ENCODE data around the gene CDK16.

Gene CDK16

GRCh38 chrX:47218280-47218919, at the start of gene CDK16:
CDK16 (plus strand) TSS chrX:47218681; CDS start chrX:47223558, 4,877 bp downstream.
- DNase-seq (ENCODE audit: low spot score), result peak; percentile 85

- DNase-seq (ENCODE audit: low spot score), result no peak
Observed at GRCh38 chrX:47169273-47169672, 49.2 kb upstream of the CDK16 start.

- DNase-seq (ENCODE audit: low spot score), result peak; percentile 34
Observed at GRCh38 chrX:47169726-47170515, 48.6 kb upstream of the CDK16 start.

- no peak for DNase-seq (ENCODE audit: low spot score)
Observed at GRCh38 chrX:47170861-47171692, 47.4 kb upstream of the CDK16 start.

GRCh38 chrX:47171996-47172395, 46.5 kb upstream of the CDK16 start:
- DNase-seq (ENCODE audit: low spot score), result no peak

- DNase-seq (ENCODE audit: low spot score), result no peak
Observed at GRCh38 chrX:47172549-47172948, 45.9 kb upstream of the CDK16 start.

- no peak for DNase-seq (ENCODE audit: low spot score)
Observed at GRCh38 chrX:47172971-47173792, 45.3 kb upstream of the CDK16 start.

GRCh38 chrX:47174376-47174775, 44.1 kb upstream of the CDK16 start:
- DNase-seq (ENCODE audit: low spot score), result no peak

- DNase-seq (ENCODE audit: low spot score), result no peak
Observed at GRCh38 chrX:47174846-47175587, 43.5 kb upstream of the CDK16 start.

- DNase-seq (ENCODE audit: low spot score), result no peak
Observed at GRCh38 chrX:47175588-47175980, 42.9 kb upstream of the CDK16 start.

- no peak for DNase-seq (ENCODE audit: low spot score)
Observed at GRCh38 chrX:47176101-47176740, 42.3 kb upstream of the CDK16 start.

- DNase-seq (ENCODE audit: low spot score), result no peak
Observed at GRCh38 chrX:47177079-47177478, 41.4 kb upstream of the CDK16 start.

- no peak for DNase-seq (ENCODE audit: low spot score)
Observed at GRCh38 chrX:47178337-47178736, 40.1 kb upstream of the CDK16 start.

GRCh38 chrX:47179221-47179927, 39.1 kb upstream of the CDK16 start:
- peak; percentile 67 for DNase-seq (ENCODE audit: low spot score)

- DNase-seq (ENCODE audit: low spot score), result no peak
Observed at GRCh38 chrX:47179928-47180255, 38.6 kb upstream of the CDK16 start.

GRCh38 chrX:47180346-47180745, 38.1 kb upstream of the CDK16 start:
- DNase-seq (ENCODE audit: low spot score), result no peak

GRCh38 chrX:47181301-47181700, 37.2 kb upstream of the CDK16 start:
- DNase-seq (ENCODE audit: low spot score), result no peak

GRCh38 chrX:47182106-47182700, 36.3 kb upstream of the CDK16 start:
- no peak for DNase-seq (ENCODE audit: low spot score)

GRCh38 chrX:47184486-47184885, 34.0 kb upstream of the CDK16 start:
- no peak for DNase-seq (ENCODE audit: low spot score)

- DNase-seq (ENCODE audit: low spot score), result no peak
Observed at GRCh38 chrX:47185241-47185640, 33.2 kb upstream of the CDK16 start.
